CMK (cell line): ENCODE data around the gene B3GNT7.
"Not testable (repeated sequence)": the region's sequence is repeated elsewhere in the genome, so short reads cannot be mapped to it uniquely, and the experiment has no call there.

Experiments used
- DNase-seq: peaks from one replicate; pipeline ENCODE4 v3.0.0-alpha.2; 2010; ENCODE audit warnings: low read depth

The B3GNT7 gene

GRCh38 chr2:231395188-231396057 lies at the start of gene B3GNT7:
Gene B3GNT7, plus strand, starts transcription at chr2:231395710. Its CDS starts 94 bp downstream, at chr2:231395804.
- DNase-seq: no peak

GRCh38 chr2:231347081-231347480 lies 48.4 kb upstream of the B3GNT7 start:
- DNase-seq: peak; percentile 73

DNA sequence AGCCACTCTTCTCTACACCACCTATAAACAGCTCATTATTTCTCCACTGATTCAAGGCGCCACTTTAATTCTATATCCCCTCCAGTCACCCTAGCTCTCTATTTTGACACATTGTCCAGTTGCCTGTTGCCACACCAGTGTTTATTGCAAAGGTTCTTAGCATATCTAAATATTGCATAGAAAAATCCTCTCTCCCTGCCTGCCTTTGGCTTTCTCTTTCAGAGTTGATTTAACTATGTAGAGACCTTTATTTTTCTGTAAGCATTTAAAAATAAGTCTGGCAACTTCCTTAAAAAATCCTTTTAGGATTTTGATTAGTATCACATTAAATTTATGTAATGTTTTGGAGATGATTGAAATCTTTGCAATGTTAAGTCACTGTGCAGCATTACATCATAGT lies 47.9 kb upstream of the B3GNT7 start:
- DNase-seq: no peak

- no peak for DNase-seq
Measured at GRCh38 chr2:231348173-231348572, 47.3 kb upstream of the B3GNT7 start.

DNA sequence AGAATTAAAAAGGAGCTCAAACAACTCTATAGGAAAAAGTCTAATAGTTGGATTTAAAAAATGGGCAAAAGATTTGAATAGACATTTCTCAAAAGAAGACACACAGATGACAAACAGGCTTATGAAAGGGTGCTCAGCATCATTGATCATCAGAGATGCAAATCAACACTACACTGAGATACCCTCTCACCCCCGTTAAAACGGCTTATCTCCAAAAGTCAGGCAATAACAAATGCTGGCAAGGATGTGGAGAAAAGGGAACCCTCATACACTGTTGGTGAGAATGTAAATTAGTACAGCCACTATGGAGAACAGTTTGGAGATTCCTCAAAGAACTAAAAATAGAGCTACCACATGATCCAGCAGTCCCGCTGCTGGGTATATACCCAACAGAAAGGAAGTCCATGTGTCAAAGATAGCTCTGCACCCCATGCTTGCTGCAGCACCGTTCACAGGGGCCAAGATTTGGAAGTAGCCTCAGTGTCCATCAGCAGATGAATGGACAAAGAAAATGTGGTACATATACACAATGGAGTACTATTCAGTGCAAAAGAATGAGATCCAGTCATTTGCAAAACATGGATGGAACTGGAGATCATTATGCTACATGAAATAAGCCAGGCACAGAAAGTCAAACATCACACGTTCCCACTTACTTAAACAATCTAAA lies 46.7 kb upstream of the B3GNT7 start:
- peak; percentile 51 for DNase-seq

- not testable (repeated sequence) for DNase-seq
Measured at GRCh38 chr2:231349374-231349735, 46.2 kb upstream of the B3GNT7 start.

GRCh38 chr2:231351648-231352047 lies 43.9 kb upstream of the B3GNT7 start:
- no peak for DNase-seq

DNA sequence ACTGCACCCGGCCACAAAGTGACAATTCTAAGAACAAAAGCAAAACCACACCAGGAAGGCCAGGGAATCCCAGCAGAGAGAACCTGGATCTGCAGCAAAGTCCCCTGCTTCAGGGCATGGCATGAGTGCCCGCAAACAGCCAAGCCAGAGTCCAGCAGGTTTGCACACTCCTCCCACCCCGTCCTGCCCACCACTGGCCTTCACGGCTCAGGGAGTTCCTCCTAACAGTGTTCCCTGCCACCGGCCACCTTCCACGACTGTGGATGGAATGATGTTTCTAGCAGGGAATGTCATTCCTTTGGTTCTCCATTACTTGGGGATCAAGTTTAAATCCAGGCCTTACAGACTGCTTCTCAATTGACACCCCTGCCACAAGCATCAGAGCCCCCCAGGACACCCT lies 42.0 kb upstream of the B3GNT7 start:
- DNase-seq: no peak

DNA sequence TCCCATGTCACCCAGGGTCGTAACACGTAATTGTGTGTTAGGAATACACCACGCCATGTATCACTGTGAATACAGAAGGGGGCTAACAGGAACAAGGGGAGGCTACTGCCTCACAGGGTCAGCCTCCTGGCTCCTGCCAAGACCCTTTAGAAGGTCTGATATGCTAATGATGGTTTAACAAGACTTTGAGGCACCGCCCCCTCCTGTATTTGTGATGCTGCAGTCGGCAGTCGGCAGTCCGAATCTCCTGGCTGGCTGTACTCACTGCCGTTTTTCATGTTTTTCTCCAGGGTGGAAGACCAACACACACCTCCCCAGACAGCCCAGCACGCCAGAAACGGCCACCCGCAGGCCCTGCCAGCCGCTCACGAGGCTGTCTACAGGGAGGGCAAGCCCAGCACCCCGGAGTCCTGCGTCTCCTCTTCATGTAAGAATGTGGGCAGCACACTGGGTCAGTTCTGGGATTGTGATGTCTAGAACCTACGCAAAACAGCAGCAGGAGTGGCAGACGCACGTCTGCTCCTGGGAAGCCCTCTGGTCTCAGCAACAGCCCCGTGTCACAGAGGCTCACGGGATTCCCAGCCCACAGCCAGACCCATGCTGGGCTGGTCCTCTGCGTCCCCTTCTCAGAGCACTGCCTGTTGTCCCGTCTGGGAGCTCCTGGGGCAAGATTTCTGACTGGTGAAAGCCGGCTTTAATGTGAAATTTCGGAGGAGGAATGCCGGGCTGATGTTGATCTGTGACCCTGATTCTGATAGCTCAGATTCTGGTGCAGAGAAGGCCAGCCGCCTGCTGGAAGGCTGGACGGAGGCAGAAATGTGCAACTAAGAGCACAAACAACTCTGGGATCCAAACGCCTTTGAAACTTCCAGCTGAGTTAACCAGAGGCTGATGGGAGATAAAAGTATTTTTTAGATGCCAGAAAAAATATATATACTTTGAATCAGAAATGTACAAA lies 39.7 kb upstream of the B3GNT7 start:
- no peak for DNase-seq

DNA sequence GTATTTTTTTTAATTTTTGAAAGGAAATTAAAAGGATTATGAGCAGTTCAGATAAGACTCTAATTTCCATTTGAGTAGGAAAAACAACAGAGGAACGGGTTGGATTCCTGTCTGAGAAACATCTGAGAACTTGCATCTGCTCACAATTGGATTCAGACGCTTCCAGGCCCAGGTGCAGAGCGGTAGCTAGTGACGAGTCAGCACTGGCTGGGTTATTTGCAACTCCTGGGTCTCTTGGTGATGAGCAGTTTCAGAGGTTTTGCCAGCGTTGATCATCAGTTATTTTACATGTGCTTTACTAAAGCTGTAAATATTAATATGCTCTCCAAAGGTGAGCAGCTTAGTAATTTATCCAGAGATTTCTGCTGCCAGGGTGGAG lies 39.1 kb upstream of the B3GNT7 start:
- DNase-seq: no peak

GRCh38 chr2:231357048-231357447 lies 38.5 kb upstream of the B3GNT7 start:
- DNase-seq: no peak

DNA sequence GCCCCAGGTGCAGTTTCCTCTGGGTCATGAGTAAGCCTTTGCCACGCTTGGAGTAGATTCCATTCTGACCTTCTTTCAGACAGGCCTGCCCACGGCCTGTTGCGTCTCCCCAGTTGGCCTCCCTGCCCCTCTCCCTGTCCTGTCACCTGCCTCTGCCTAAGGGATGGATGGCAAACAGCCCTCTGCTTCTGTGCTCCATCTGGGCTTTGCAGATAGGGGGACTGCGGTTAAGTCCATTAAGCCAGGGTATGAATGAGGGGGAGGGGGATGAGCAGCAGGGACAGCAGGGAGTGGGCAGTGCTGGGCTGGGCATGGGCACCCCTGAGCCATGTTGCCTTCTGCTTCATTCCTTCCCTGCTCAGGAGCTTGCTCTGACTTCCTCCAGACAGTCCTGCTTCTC lies 37.6 kb upstream of the B3GNT7 start:
- peak; percentile 81 for DNase-seq

DNA sequence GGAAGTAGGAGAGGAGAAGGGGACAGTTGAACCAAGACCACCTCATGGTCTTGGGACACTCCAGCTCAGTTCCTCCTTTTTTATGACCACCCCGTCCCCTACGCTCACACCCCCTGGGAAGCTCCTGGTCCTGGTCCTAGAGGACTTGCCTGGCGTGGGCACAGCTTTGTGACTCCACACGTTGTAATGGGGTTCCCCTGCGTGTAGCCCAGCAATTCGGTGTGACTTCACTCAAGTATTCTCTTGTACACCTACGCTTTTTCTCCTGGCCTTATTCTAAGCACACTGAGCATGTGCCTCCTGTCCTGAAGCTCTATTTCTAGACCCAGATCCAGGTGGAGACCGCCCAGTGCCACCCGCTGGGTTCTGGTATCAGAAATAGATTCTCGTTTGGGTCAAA lies 36.1 kb upstream of the B3GNT7 start:
- DNase-seq: no peak

DNA sequence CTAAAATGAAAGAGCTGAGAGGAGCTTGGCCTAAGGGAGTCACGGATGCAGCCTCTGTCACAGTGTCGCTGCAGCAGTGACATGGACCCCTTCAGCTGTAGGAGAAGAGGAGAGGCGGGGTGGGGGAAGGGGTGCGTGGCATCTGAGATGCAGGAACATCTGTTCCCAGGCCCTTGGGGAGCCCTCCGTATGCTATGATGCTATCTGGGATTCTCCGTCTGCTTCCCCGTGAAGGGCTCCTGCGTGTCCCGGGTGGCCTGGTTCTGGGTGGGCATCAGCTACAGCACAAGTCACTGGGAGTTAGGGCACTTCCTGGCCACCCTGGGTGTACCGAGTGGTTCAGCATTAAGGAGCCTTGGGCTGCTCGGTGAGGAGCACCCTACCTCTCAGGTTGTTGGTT lies 35.6 kb upstream of the B3GNT7 start:
- no peak for DNase-seq

- DNase-seq: no peak
Measured at GRCh38 chr2:231360401-231360800, 35.1 kb upstream of the B3GNT7 start.

DNA sequence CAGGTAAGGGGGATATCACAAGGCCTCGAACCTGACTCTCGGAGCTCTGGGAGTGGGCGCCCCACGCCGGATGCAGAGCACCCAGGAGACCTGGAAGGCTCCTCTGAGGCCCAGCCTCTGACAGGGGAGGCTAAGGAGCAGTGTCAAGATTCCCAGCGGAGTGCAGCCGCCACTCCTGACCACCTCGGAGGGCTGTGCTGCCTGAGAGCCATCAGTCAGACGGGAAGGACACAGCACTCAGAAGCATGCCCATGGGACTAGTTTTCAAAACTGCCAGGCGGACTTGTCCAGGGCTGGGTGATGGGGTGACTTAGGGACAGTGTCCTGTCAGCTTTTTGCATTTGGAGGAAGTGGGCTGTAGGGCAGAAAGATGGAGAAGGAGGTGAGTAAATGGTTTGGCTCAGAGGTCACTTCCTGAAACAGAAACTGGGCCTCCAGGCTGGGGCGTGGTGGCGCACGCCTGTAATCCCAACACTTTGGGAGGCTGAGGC lies 34.6 kb upstream of the B3GNT7 start:
- no peak for DNase-seq

DNA sequence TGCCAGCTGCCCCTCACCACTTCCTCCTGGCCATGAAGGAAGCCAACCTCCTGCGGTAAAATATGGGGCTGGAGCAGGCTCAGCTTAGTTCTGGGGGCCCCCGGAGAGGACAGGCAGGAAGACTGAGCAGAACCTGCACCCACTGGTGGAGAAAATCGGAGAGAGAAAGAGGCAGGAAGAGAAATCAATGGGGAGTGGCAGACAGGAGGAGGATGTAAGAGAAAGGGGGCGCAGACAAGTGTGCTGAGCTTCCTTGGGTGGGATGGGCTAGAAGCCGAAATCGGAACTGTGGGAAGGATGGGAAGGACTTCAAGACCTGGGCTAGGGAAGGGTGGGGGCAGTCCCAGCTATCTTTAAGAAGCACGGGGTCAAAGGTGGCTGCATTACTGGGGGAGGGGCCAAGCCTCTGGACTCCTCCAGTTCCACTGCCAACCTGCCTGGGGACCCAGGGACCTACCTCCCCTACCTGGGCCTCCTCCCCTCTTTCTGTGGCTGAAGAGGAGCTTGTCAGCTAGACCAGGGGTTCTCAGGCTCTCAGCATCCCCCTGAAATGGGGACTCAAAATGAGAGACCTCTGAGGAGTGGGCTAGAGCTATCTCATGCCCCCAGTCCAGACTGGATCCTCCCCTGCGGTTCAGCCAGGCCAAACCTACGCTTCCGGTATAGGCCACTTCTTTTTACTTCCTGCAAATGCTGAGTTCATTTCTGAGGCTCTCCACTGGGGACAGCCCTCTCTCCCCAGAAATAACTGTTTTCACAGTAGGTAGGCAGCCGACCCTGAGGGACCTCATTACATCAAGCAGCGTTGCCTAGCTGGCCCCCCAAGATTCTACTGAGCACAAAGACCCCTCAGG lies 33.6 kb upstream of the B3GNT7 start:
- DNase-seq: peak; percentile 99

DNA sequence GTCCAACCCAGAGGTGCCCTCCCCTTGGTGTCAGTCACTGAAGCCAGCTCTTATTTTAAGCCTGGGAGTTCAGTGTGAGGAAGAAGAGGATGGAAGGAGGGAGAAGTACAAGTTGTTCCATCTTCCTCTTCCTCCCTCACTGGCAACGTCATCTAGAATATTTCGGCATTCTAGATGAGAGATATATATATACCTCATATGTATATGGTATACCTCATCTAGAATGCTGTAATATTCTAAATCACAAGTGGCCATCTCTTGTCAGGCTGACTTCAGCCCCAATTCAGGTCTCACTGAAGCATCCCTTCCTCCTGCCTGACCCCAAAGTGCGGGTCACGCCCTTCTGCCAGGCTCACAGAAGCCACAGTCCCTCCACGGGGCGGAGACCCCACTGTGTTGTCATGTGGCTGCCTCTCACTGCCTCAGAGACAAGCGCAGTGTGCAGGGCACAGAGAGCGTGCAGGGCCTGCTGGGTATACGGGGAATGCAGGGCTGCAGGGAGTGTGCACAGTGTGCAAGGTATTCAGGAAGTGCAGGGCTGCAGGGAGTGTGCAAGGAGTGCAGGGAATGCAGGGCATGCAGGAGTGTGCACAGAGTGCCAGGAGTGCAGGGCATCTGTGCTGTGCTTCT lies 32.8 kb upstream of the B3GNT7 start:
- peak; percentile 73 for DNase-seq

DNA sequence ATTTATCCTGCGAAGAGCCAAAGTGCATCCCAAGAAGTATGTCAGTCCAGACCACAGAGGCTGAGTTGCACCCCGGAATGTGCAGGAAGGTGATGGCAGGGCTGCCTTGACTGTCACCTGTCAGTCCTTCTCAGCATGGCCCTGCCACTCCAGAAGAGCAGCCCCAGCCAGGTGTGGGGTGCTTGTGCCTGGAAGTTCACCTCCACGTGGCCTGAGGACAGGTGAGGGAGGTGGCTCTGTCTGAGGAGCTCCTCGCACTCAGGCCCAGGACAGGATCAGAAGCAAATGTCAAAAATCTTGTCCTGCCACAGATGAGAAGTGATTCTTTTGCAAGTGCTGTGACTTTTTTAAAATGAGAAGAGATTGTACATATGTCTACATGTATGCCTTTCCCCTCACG lies 31.4 kb upstream of the B3GNT7 start:
- DNase-seq: no peak

GRCh38 chr2:231364961-231365810 lies 30.3 kb upstream of the B3GNT7 start:
- no peak for DNase-seq
